Activated CD8-positive, alpha-beta T cell treated with anti-CD3 and anti-CD28 coated beads, Interleukin-2, amount 10 ng/mL, durations not matched to agents 7 days and 5 days (primary cell): ENCODE data around the gene SLC4A11. TPM values are rescaled to one million over a fixed set of nuclear protein-coding genes. Genes with fewer than 3 reads are reported as not detected.
A peak's percentile ranks its signal among the peaks of the same experiment; 100 is the strongest.

Experiments used
- ATAC-seq: fragments of 150-1000 bp; cut with Tn5 transposase; one replicate; pipeline ENCODE4 v1.10.0; 2021; ENCODE audit warnings: moderate library complexity
- CTCF ChIA-PET: fragments of 350-600 bp; sonication (Branson Sonifier 250); formaldehyde crosslinking; loops from one replicate; lab custom pipeline; 2021; ENCODE audit warnings: antibody characterized with exemption; lab: Charles Lee
- POLR2A ChIA-PET: fragments of 350-600 bp; sonication (Branson Sonifier 250); formaldehyde crosslinking; loops from one replicate; lab custom pipeline; 2021; ENCODE audit warnings: antibody characterized with exemption; lab: Charles Lee
- DNase-seq: peaks from one replicate; pipeline ENCODE4 v3.0.0-alpha.2; 2020
- H3K27ac Mint-ChIP-seq: one replicate; pipeline ENCODE4 v1.8.0; 2021; ENCODE audit warnings: mild to moderate bottlenecking, mixed read lengths
- H3K27me3 Mint-ChIP-seq: one replicate; pipeline ENCODE4 v1.8.0; 2021; ENCODE audit warnings: low read depth, mixed read lengths
- H3K36me3 Mint-ChIP-seq: one replicate; pipeline ENCODE4 v1.8.0; 2021; ENCODE audit warnings: low read depth, mixed read lengths
- H3K4me1 Mint-ChIP-seq: one replicate; pipeline ENCODE4 v1.8.0; 2021; ENCODE audit warnings: low read depth, mixed read lengths
- H3K4me3 Mint-ChIP-seq: one replicate; pipeline ENCODE4 v1.8.0; 2021; ENCODE audit warnings: mild to moderate bottlenecking, mixed read lengths
- H3K9me3 Mint-ChIP-seq: one replicate; pipeline ENCODE4 v1.8.0; 2022; ENCODE audit warnings: mixed read lengths; ENCODE audit not compliant: insufficient read depth
- total RNA-seq, 2 experiments: library from RNA; stranded (reverse); gene quantifications; one replicate each; pipeline ENCODE4 v1.2.3, GENCODE V29; 2021

SLC4A11 gene
- total RNA-seq, 2 experiments from 2014 or later = 1.6 to 2.8 TPM

DNA sequence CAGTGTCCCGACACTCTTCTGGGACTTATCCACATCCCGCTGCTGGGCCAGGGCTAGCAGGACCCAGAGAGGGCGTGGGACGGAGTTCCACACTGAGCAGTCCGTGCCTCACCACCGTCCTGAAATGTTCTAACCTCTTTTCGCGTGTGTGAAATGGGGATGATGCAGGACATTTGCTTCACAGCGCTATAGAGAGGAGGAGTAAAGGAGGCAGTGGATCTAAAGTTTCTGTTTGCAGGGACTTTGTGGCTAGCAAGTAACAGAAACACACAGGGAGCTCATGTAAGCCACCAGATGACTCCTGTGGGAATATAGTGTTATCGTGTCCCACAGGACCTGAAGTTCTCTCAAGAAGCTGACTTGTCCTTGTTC lies 29.1 kb downstream of the SLC4A11 start:
- Mint-ChIP-seq H3K27me3 (no peaks in the 10 kb centered on the region), H3K4me1 (peaks cover 31% of the 10 kb centered on the region), H3K36me3 (peaks cover 17% of the 10 kb centered on the region), H3K4me3 (peak overlapping the region; percentile 83), H3K27ac (peak overlapping the region; percentile 95), H3K9me3 (no peaks in the 10 kb centered on the region)
- ChIA-PET CTCF (interaction anchor here (0.7 to 2.3 kb wide), 4 partner anchors 9 to 156 kb away, joined by 3 to 11 read pairs (median 4); no protein-coding TSS in a partner anchor), POLR2A (interaction anchor here (1.0 to 2.2 kb wide), 4 partner anchors 10 to 53 kb away, joined by 3 to 10 read pairs (median 4); partner anchors contain the start of genes FASTKD5 and UBOX5)
- DNase-seq = no peak
- ATAC-seq = peak; percentile 45

DNA sequence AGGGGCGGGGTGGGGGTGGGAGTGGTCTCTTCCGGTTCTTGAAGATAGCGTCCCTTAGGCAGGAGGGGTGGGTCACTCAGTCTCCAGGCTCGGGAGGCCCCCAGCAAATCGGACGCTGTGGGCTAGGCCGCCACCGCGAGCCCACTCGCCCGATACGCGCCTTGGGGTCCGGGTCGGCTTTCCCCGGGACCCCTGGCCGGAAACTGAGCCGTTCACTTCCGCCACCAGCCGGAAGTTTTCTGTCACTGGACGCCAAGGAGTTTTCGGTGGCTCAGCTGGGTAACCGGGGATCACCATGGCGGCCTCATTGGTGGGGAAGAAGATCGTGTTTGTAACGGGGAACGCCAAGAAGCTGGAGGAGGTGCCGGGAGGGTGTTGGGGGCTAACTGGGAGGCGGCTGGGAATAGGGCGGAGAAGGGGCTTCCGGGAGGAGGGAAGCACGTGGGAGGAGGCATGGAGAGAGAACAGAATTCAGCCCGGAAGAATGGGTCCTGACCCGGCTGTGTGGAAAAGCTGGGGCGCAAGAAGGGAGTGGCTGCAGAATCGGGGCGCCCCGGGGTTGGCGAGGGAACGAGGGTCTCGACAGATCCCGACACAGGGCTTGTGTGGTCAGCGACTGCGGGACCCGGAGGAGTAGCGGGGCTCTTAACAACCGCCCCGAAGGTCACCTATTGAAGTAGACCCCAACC lies 29.6 kb downstream of the SLC4A11 start, which contains the start of gene ITPA:
ITPA (plus strand) TSS at position 242 of the 689 bp plus-strand sequence; CDS start at position 296, 54 bp downstream.
- ChIA-PET CTCF (interaction anchor here (0.7 to 2.3 kb wide), 6 partner anchors 8 to 156 kb away, joined by 3 to 11 read pairs (median 4); no protein-coding TSS in a partner anchor), POLR2A (interaction anchor here (0.5 to 2.2 kb wide), 8 partner anchors 10 to 739 kb away, joined by 3 to 10 read pairs (median 3); partner anchors contain the start of genes FASTKD5, SNRPB and UBOX5)
- ATAC-seq (peak; percentile 54), DNase-seq (peak; percentile 75)
- peak within 1 kb of the TSS; percentile 83 for H3K4me3 Mint-ChIP-seq
- no peaks in the 10 kb centered on the region for H3K9me3 Mint-ChIP-seq
- H3K27ac Mint-ChIP-seq = peak within 1 kb of the TSS; percentile 95
- no peaks in the 10 kb centered on the region for H3K27me3 Mint-ChIP-seq
- H3K4me1 Mint-ChIP-seq = peaks cover 34% of the 10 kb centered on the region
- peaks cover 18% of the 10 kb centered on the region for H3K36me3 Mint-ChIP-seq

DNA sequence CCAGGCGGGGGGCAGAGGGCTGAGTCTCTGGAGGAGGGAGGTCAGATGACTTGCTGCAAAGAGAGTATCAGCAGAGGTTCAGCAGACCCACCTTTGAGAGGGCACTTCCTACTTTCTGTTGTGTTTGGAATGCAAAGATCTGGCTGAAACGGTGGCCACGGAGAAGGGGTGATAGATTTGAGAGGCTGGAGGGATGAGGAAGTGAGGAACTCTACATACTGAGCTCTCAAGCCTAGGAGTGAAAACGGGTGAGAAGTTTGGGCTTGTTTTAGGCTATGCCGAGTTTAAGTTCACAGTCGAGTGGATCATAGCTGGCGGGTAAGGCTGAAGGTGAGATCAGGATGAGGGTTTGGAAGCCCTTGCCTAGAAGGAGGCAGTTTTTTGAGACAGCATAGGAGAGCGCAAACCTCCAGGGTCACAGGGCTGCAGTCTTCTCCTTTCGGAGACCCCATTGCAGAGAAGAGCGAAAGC lies 30.2 kb downstream of the SLC4A11 start:
- Mint-ChIP-seq H3K27me3 (no peaks in the 10 kb centered on the region), H3K27ac (peak overlapping the region; percentile 95), H3K4me1 (peaks cover 34% of the 10 kb centered on the region), H3K36me3 (peaks cover 17% of the 10 kb centered on the region), H3K9me3 (no peaks in the 10 kb centered on the region), H3K4me3 (peak overlapping the region; percentile 83)
- DNase-seq (no peak), ATAC-seq (peak; percentile 6)
- POLR2A ChIA-PET = interaction anchor here (0.5 to 2.2 kb wide), 8 partner anchors 11 to 738 kb away, joined by 3 to 10 read pairs (median 3); partner anchors contain the start of genes FASTKD5, SNRPB and UBOX5
- CTCF ChIA-PET = interaction anchor here (0.9 to 2.3 kb wide), 4 partner anchors 8 to 93 kb away, joined by 3 to 11 read pairs (median 4); no protein-coding TSS in a partner anchor

DNA sequence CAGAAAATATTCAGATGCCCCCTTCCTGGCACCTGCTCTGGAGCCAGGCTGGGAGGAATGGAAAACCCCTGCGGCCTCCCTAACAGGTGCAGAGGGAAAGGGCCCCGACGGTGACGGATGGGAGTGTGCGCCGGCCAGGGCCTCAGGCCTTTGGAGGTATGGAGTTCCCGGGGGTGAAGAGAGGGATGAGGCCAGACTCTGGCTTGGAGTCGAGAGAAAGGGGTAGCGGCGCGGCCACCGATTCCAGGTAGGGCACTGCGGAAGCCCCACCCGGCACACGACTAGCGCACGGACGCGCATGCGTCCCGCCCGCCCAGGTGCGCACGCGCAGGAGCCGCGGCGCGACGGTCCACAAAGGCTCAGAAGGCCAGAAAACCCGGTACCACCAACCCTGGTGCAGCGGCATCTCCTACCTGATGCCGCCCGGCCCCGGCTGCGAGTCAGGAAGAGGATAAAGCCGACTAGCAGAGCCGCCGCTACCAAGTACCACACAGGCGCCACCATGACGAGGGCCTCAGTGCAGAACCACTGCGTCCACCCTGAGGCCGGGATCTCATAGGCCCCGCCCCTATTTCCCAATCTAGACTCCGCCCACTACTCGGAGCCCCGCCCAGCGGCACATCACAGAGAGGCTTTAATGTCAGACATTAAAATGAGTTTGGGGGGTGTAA lies 34.7 kb downstream of the SLC4A11 start, which contains the start of gene DDRGK1:
DDRGK1 (minus strand) TSS at position 559 of the 671 bp plus-strand sequence; CDS start at position 504, 55 bp downstream.
- Mint-ChIP-seq H3K27me3 (no peaks in the 10 kb centered on the region), H3K36me3 (peaks cover 24% of the 10 kb centered on the region), H3K4me3 (peak within 1 kb of the TSS; percentile 96), H3K9me3 (no peaks in the 10 kb centered on the region), H3K27ac (peak within 1 kb of the TSS; percentile 96), H3K4me1 (peaks cover 30% of the 10 kb centered on the region)
- DNase-seq = peak; percentile 93
- peak; percentile 92 for ATAC-seq
- ChIA-PET POLR2A (interaction anchor here (0.6 to 1.9 kb wide), 4 partner anchors 11 to 633 kb away, joined by 3 to 9 read pairs (median 6); partner anchors contain the start of genes FASTKD5 and UBOX5), CTCF (interaction anchor here (1.5 to 1.7 kb wide), 2 partner anchors 14 to 16 kb away, joined by 5 to 6 read pairs; no protein-coding TSS in a partner anchor)

GRCh38 chr20:3203315-3204123 lies 35.5 kb downstream of the SLC4A11 start:
- ChIA-PET POLR2A (interaction anchor here (0.6 to 1.9 kb wide), 5 partner anchors 10 to 633 kb away, joined by 3 to 9 read pairs (median 4); partner anchors contain the start of genes FASTKD5 and UBOX5), CTCF (interaction anchor here (1.5 to 1.7 kb wide), 2 partner anchors 14 to 17 kb away, joined by 5 to 6 read pairs; no protein-coding TSS in a partner anchor)
- Mint-ChIP-seq H3K4me3 (peak overlapping the region; percentile 96), H3K27me3 (no peaks in the 10 kb centered on the region), H3K27ac (peak overlapping the region; percentile 96), H3K9me3 (no peaks in the 10 kb centered on the region), H3K36me3 (peaks cover 31% of the 10 kb centered on the region), H3K4me1 (peaks cover 25% of the 10 kb centered on the region)
- DNase-seq (peak; percentile 44), ATAC-seq (peak; percentile 34)

DNA sequence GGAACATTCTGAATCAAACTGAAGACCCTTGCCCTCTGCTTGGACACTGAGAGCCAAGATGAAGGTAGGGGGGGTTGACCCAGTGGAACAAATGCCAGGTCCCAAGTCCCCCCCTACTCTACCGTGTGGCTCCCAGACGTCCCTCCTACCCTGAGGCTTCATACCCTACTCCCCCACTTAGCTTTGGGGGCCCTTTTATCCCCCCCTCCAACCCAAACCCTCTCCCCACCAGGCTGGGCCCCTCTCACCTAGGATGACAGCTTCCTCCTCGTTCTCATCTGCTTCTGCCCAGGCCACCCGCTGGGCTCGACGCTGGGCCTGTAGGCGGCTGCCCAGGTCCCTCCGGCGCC lies 36.0 kb downstream of the SLC4A11 start:
- no peaks in the 10 kb centered on the region for H3K27me3 Mint-ChIP-seq
- H3K36me3 Mint-ChIP-seq = peaks cover 32% of the 10 kb centered on the region
- H3K9me3 Mint-ChIP-seq = no peaks in the 10 kb centered on the region
- POLR2A ChIA-PET = interaction anchor here (1.0 to 1.9 kb wide), 3 partner anchors 10 to 44 kb away, joined by 4 to 9 read pairs (median 8); partner anchors contain the start of genes FASTKD5 and UBOX5
- peaks cover 21% of the 10 kb centered on the region for H3K4me1 Mint-ChIP-seq
- H3K4me3 Mint-ChIP-seq = peak overlapping the region; percentile 96
- ATAC-seq = no peak
- CTCF ChIA-PET = interaction anchor here (1.5 to 1.7 kb wide), 2 partner anchors 15 to 17 kb away, joined by 5 to 6 read pairs; no protein-coding TSS in a partner anchor
- no peak for DNase-seq
- H3K27ac Mint-ChIP-seq = peak overlapping the region; percentile 96

DNA sequence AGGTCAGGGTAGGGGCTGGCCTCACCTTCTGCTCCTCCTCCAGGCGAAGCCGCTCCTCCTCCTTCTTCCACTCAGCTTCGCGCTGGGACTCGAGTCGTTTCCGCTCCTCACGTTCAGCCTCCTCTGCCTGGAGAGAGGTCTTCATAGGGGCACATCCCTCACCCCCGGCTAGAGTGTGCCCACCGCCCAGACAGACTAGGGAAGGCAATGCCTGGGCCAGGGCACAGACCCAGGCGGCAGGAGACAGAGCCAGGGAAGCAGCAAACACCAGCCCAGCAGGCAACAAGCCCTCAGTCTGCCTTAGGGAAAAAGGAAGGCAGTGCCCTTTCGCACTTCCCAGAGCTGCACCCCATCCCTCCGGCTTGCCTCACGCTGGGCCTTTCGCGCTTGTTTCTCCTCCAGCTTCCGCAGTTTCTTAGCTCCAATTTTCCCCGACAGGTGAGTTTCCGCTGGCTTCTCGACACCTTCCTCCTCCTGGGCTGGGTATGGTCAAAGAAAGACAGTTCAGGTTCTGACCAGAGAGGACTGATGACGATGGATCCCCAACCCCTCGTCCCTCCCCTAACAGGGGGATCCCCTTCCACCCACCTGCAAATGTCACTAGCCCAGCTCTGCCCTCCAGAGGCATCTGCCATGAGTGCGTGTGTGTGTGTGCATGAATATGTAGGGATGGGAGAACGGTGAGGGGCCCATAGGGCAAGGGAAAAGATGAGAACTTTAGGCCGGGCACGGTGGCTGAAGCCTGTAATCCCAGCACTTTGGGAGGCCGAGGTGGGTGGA lies 38.8 kb downstream of the SLC4A11 start:
- ATAC-seq (no peak), DNase-seq (no peak)
- peaks cover 16% of the 10 kb centered on the region for H3K4me1 Mint-ChIP-seq
- H3K27ac Mint-ChIP-seq = no peak overlapping the region
- POLR2A ChIA-PET = no interaction called here
- no peaks in the 10 kb centered on the region for H3K27me3 Mint-ChIP-seq
- CTCF ChIA-PET = no interaction called here
- H3K4me3 Mint-ChIP-seq = no peak overlapping the region
- no peaks in the 10 kb centered on the region for H3K9me3 Mint-ChIP-seq
- peaks cover 49% of the 10 kb centered on the region for H3K36me3 Mint-ChIP-seq

DNA sequence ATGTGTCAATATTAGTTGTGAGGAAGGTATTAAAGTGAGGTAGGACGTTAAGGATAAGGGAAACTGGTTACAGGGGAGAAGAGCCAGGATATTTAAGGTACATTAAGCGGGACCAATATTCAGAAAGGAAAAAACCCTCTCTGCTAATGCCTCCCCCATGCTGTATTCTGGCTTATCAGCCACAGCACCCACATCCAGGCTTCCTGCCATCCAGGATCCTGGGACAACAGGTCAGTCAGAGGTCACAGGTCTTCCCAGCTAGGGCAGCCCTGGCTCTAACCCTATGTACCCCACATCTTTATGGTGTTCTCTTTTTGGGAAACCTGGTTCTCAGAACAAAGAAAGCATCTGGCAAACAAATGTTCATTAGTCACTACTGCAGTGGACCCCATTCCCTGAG lies 39.8 kb downstream of the SLC4A11 start:
- ATAC-seq = no peak
- no peak for DNase-seq
- POLR2A ChIA-PET = no interaction called here
- Mint-ChIP-seq H3K27ac (no peak overlapping the region), H3K36me3 (peaks cover 52% of the 10 kb centered on the region), H3K4me1 (peaks cover 10% of the 10 kb centered on the region), H3K4me3 (no peak overlapping the region), H3K9me3 (no peaks in the 10 kb centered on the region), H3K27me3 (no peaks in the 10 kb centered on the region)
- CTCF ChIA-PET = interaction anchor here (0.6 kb wide), 1 partner anchor 116 kb away, joined by 3 read pairs; no protein-coding TSS in a partner anchor

- DNase-seq (no peak), ATAC-seq (no peak)
- Mint-ChIP-seq H3K4me3 (no peak overlapping the region), H3K9me3 (no peaks in the 10 kb centered on the region), H3K27ac (peak overlapping the region; percentile 25), H3K36me3 (peaks cover 65% of the 10 kb centered on the region), H3K27me3 (no peaks in the 10 kb centered on the region), H3K4me1 (no peaks in the 10 kb centered on the region)
- POLR2A ChIA-PET = interaction anchor here (1.2 kb wide), 1 partner anchor 10 kb away, joined by 4 read pairs; no protein-coding TSS in a partner anchor
- CTCF ChIA-PET = no interaction called here
Measured at GRCh38 chr20:3195590-3196237, 43.3 kb downstream of the SLC4A11 start.
